Chondrocyte (in vitro differentiated cells): ENCODE data around the gene THSD4. TPM values are rescaled to one million over a fixed set of nuclear protein-coding genes. Genes with fewer than 3 reads are reported as not detected.

Experiments
- DNase-seq: peaks from one replicate; pipeline ENCODE4 v3.0.0; 2021; ENCODE audit warnings: mixed read lengths, low spot score
- H3K27ac Mint-ChIP-seq: one replicate; pipeline ENCODE4 v1.8.0; 2021; ENCODE audit warnings: mild to moderate bottlenecking, moderate library complexity, mixed read lengths; ENCODE audit not compliant: unreplicated experiment
- H3K27me3 Mint-ChIP-seq: 2 replicates; pipeline ENCODE4 v1.8.0; 2021; ENCODE audit warnings: low read depth, mixed read lengths
- H3K36me3 Mint-ChIP-seq: 2 replicates; pipeline ENCODE4 v1.8.0; 2021; ENCODE audit warnings: low read depth, mixed read lengths
- H3K4me1 Mint-ChIP-seq: 2 replicates; pipeline ENCODE4 v1.8.0; 2021; ENCODE audit warnings: low read depth, mild to moderate bottlenecking, mixed read lengths
- H3K4me3 Mint-ChIP-seq: one replicate; pipeline ENCODE4 v1.8.0; 2021; ENCODE audit warnings: mild to moderate bottlenecking, moderate library complexity, mixed read lengths; ENCODE audit not compliant: unreplicated experiment
- H3K9me3 Mint-ChIP-seq: 2 replicates; pipeline ENCODE4 v1.8.0; 2021; ENCODE audit warnings: low read depth, mixed read lengths
- CTCF ChIP-seq: fragments of 200-600 bp; sonication (generic); IDR thresholded peaks from 2 replicates; pipeline ENCODE4 v1.5.0; 2021; ENCODE audit warnings: antibody characterized with exemption, mild to moderate bottlenecking, moderate library complexity
- total RNA-seq: library from RNA; stranded (reverse); gene quantifications from 3 replicates; pipeline ENCODE4 v1.2.1, GENCODE V29; 2021

The THSD4 gene
- total RNA-seq, 1 donor from 2014 or later, result 3.4 TPM

GRCh38 chr15:71679793-71680353 is 564.6 kb downstream of the THSD4 start:
- no peak for TF ChIP-seq CTCF
- Mint-ChIP-seq H3K36me3 (no peaks in the 10 kb centered on the region), H3K27ac (peak overlapping the region; percentile 47), H3K4me1 (peaks cover 46% of the 10 kb centered on the region), H3K4me3 (no peak overlapping the region), H3K9me3 (no peaks in the 10 kb centered on the region), H3K27me3 (no peaks in the 10 kb centered on the region)
- DNase-seq, result no peak

- TF ChIP-seq CTCF, result no peak
- Mint-ChIP-seq H3K4me1 (peaks cover 39% of the 10 kb centered on the region), H3K4me3 (no peak overlapping the region)
Measured at GRCh38 chr15:71682001-71682400, 566.7 kb downstream of the THSD4 start.

GRCh38 chr15:71683411-71684274 is 568.4 kb downstream of the THSD4 start:
- no peaks in the 10 kb centered on the region for H3K9me3 Mint-ChIP-seq
- H3K4me1 Mint-ChIP-seq, result peaks cover 35% of the 10 kb centered on the region
- TF ChIP-seq CTCF, result no peak
- no peaks in the 10 kb centered on the region for H3K27me3 Mint-ChIP-seq
- no peak for DNase-seq
- H3K36me3 Mint-ChIP-seq, result no peaks in the 10 kb centered on the region
- H3K4me3 Mint-ChIP-seq, result no peak overlapping the region
- H3K27ac Mint-ChIP-seq, result no peak overlapping the region

More at GRCh38 chr15:71682001-71682400, 566.7 kb downstream of the THSD4 start:
- no peak for DNase-seq
- no peaks in the 10 kb centered on the region for H3K9me3 Mint-ChIP-seq
- no peaks in the 10 kb centered on the region for H3K27me3 Mint-ChIP-seq
- H3K36me3 Mint-ChIP-seq, result no peaks in the 10 kb centered on the region
- H3K27ac Mint-ChIP-seq, result no peak overlapping the region

GRCh38 chr15:71685420-71685993 is 570.2 kb downstream of the THSD4 start:
- TF ChIP-seq CTCF, result no peak
- no peak for DNase-seq
- Mint-ChIP-seq H3K4me1 (peaks cover 34% of the 10 kb centered on the region), H3K9me3 (peaks cover 1% of the 10 kb centered on the region), H3K36me3 (no peaks in the 10 kb centered on the region), H3K27ac (no peak overlapping the region), H3K4me3 (no peak overlapping the region), H3K27me3 (no peaks in the 10 kb centered on the region)

GRCh38 chr15:71686221-71687050 is 571.2 kb downstream of the THSD4 start:
- DNase-seq, result no peak
- Mint-ChIP-seq H3K27ac (no peak overlapping the region), H3K36me3 (no peaks in the 10 kb centered on the region), H3K9me3 (peaks cover 2% of the 10 kb centered on the region), H3K4me3 (no peak overlapping the region), H3K27me3 (no peaks in the 10 kb centered on the region), H3K4me1 (peaks cover 43% of the 10 kb centered on the region)
- TF ChIP-seq CTCF, result no peak
